Hepatocyte (in vitro differentiated cells): ENCODE data around the gene HOXA11.

Experiments used
- CTCF ChIP-seq: fragments of 200-600 bp; sonication (generic); IDR thresholded peaks from 2 replicates; pipeline ENCODE4 v1.5.1; 2016; ENCODE audit warnings: antibody characterized with exemption, mild to moderate bottlenecking; ENCODE audit not compliant: poor library complexity
- EZH2 ChIP-seq: fragments of 200-600 bp; sonication (generic); IDR thresholded peaks from 2 replicates; pipeline ENCODE4 v1.6.1; 2016; ENCODE audit warnings: antibody characterized with exemption, mild to moderate bottlenecking, borderline replicate concordance
- EZH2phosphoT487 ChIP-seq: fragments of 200-600 bp; sonication (generic); IDR thresholded peaks from one replicate; pipeline ENCODE4 v1.6.1; 2018; ENCODE audit warnings: antibody characterized with exemption, mild to moderate bottlenecking, low read depth, moderate library complexity; ENCODE audit not compliant: unreplicated experiment, severe bottlenecking

DNA sequence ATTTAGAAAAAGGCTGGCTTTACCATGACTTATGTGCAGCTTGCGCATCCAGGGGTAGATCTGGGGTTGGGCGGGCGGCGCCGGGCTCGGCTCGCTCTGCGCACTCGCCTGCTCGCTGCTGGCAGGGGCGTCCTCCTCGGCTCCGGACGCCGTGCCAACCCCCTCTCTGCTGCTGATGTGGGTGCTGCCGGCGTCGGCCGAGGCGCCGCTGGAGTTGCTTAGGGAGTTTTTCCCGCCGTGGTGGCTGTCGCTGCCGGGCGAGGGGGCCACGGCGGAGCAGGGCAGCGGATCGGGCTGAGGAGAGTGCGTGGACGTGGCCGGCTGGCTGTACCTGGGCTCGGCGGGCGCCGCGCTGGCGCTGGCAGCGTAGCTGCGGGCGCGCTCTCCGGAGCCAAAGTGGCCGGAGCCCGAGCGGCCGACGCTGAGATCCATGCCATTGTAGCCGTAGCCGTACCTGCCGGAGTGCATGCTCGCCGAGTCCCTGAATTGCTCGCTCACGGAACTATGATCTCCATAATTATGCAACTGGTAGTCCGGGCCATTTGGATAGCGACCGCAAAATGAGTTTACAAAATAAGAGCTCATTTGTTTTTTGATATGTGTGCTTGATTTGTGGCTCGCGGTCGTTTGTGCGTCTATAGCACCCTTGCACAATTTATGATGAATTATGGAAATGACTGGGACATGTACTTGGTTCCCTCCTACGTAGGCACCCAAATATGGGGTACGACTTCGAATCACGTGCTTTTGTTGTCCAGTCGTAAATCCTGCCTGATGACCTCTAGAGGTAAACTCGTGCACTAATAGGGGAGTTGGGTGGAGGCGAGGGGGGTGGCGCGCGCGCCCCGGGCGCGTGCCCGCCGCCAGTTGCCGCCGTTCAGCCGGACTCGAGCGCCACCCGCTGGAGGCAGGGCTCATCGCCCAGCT, 41.7 kb downstream of the HOXA11 start, which contains the start of gene HOXA5:
- peak; percentile 56 for TF ChIP-seq CTCF
- TF ChIP-seq EZH2phosphoT487 = peak; percentile 3
- peak; percentile 79 for TF ChIP-seq EZH2
